ENCODE measurements around the gene TRAPPC6A.

Gene TRAPPC6A

DNA sequence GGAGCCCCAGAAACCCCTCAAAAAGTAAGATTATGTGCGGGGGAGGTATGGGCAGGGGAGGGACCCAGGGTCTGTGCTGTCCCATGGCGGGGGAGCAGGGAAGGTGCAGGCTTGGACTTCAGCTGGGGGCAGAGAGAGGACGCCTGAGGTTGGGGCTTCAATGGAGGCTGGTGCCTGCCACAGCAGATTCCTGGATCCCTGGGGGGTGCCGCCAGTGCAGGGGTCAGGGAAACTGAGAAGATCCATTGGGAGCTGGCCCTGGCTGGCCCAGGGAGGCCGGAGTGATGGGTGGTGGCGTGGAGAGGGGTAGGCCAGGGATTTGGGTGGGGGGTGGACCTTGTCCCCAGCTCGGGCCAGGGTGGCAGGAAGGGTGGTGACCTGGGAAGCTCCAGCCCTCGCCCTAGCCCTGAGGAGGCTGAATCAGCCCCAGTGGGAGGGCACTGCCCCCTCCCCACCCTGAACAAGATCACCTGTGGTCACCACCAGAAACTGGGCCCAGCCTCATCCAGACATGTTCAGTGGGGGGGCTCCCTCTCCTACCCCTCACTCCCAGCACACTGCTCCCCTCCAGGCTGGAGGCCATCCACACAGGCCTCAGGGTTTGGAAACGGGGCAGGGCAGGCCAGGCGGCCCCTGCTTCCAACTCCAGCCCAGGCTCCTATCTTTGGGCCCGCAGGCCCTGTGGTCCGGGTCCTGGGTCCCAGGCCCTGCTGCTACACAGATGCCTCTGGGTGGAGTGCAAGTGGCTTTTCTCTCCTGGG lies 18.6 kb downstream of the TRAPPC6A start:
- CTCF ChIA-PET, result no interaction called here
- POLR2A ChIA-PET, result no interaction called here
- DNase-seq (ENCODE audit: extremely low spot score), result no peak
- TF ChIP-seq LEF1 (IDR thresholded peaks at IDR 0.05; ENCODE audit: borderline replicate concordance) (no peak), TARDBP (IDR thresholded peaks at IDR 0.05) (no peak), FOXM1 (IDR thresholded peaks at IDR 0.05; ENCODE audit: borderline replicate concordance) (no peak), CTBP1 (IDR thresholded peaks at IDR 0.05; ENCODE audit: borderline replicate concordance) (no peak), SUZ12 (IDR thresholded peaks at IDR 0.05) (no peak), L3MBTL2 (conservative IDR thresholded peaks at IDR 0.05) (no peak), FOXK2 (IDR thresholded peaks at IDR 0.05) (no peak), BHLHE40 (IDR thresholded peaks at IDR 0.05; ENCODE audit: borderline replicate concordance) (no peak)

- DNase-seq (ENCODE audit: extremely low spot score), result no peak
- ChIA-PET POLR2A (no interaction called here), CTCF (no interaction called here)
- TF ChIP-seq FOXM1 (IDR thresholded peaks at IDR 0.05; ENCODE audit: borderline replicate concordance) (no peak), SUZ12 (IDR thresholded peaks at IDR 0.05) (no peak), FOXK2 (IDR thresholded peaks at IDR 0.05) (no peak), ZNF384 (IDR thresholded peaks at IDR 0.05) (no peak), TARDBP (IDR thresholded peaks at IDR 0.05) (no peak), HDGF (IDR thresholded peaks at IDR 0.05; ENCODE audit: borderline replicate concordance) (no peak), BHLHE40 (IDR thresholded peaks at IDR 0.05; ENCODE audit: borderline replicate concordance) (no peak), NFRKB (IDR thresholded peaks at IDR 0.05) (no peak), ARNT (IDR thresholded peaks at IDR 0.05) (no peak), L3MBTL2 (conservative IDR thresholded peaks at IDR 0.05) (no peak), ELF4 (IDR thresholded peaks at IDR 0.05) (no peak), CTBP1 (IDR thresholded peaks at IDR 0.05; ENCODE audit: borderline replicate concordance) (no peak), LEF1 (IDR thresholded peaks at IDR 0.05; ENCODE audit: borderline replicate concordance) (no peak), SP1 (IDR thresholded peaks at IDR 0.05) (no peak), FOXA1 (IDR thresholded peaks at IDR 0.05) (no peak)
- TF ChIP-seq, protein P1, sequence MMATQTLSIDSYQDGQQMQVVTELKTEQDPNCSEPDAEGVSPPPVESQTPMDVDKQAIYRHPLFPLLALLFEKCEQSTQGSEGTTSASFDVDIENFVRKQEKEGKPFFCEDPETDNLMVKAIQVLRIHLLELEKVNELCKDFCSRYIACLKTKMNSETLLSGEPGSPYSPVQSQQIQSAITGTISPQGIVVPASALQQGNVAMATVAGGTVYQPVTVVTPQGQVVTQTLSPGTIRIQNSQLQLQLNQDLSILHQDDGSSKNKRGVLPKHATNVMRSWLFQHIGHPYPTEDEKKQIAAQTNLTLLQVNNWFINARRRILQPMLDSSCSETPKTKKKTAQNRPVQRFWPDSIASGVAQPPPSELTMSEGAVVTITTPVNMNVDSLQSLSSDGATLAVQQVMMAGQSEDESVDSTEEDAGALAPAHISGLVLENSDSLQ (IDR thresholded peaks at IDR 0.05), result no peak
These were observed 19.4 kb downstream of the TRAPPC6A start for GRCh38 chr19:45158503-45159209.

DNA sequence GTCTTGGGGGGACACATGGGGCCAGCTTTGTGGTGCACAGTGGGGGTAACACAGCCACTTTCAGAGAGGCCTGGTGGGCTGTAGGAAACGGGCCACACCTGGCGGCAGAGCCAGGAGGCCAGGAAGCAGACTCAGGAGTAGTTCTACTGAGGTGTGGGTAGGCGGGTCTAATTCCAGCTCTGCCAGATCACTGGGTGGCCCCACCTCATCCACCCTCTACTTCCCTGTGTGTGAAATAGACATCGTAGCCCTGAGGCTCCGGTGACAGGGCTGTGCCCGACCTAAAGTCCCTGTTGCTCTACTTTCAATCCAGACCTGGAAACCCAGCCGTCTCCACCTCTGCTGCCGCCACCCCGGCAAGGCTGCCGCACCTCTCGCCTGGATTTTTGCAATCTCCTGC lies 21.3 kb downstream of the TRAPPC6A start:
- TF ChIP-seq SUZ12 (IDR thresholded peaks at IDR 0.05) (no peak), TARDBP (IDR thresholded peaks at IDR 0.05) (no peak), ZNF384 (IDR thresholded peaks at IDR 0.05) (no peak), ARNT (IDR thresholded peaks at IDR 0.05) (no peak), L3MBTL2 (conservative IDR thresholded peaks at IDR 0.05) (no peak), FOXM1 (IDR thresholded peaks at IDR 0.05; ENCODE audit: borderline replicate concordance) (no peak), HDGF (IDR thresholded peaks at IDR 0.05; ENCODE audit: borderline replicate concordance) (no peak), CTBP1 (IDR thresholded peaks at IDR 0.05; ENCODE audit: borderline replicate concordance) (no peak), FOXA1 (IDR thresholded peaks at IDR 0.05) (no peak), LEF1 (IDR thresholded peaks at IDR 0.05; ENCODE audit: borderline replicate concordance) (no peak), NFRKB (IDR thresholded peaks at IDR 0.05) (no peak), ELF4 (IDR thresholded peaks at IDR 0.05) (no peak), BHLHE40 (IDR thresholded peaks at IDR 0.05; ENCODE audit: borderline replicate concordance) (no peak), FOXK2 (IDR thresholded peaks at IDR 0.05) (no peak), SP1 (IDR thresholded peaks at IDR 0.05) (no peak)
- TF ChIP-seq, protein P1 (IDR thresholded peaks at IDR 0.05), result no peak
- ChIA-PET POLR2A (no interaction called here), CTCF (no interaction called here)
- DNase-seq (ENCODE audit: extremely low spot score), result no peak

DNA sequence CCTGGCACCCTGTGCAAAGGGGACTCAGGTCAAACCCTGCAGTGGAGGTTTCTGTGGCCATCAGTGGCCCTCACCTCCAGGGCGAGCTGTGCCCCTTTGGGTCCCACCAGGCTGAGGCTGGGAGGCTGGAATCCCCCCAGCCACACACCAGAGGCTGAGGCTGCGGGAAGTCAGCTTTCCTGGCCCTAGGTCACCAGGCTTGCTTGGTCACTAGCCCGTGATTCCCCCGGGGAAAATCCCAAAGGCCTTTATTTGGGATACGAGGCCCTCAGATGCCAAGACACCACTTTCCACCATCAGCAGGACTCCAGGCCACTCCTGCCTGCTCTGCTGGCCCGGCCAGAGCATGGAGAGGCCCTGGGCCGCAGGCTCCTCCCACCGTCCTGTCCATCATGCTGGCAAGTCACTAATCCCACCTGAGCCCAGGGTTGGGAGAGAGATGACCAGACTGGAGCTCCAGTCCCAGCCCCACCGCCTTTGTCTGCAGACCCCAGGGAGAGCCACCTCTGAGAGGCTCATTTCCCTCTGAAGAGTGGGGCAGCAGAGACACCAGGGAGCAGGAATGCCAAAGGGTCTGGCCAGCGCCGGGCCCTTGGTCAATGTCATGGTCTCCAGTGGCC lies 21.9 kb downstream of the TRAPPC6A start:
- TF ChIP-seq NFRKB (IDR thresholded peaks at IDR 0.05), result no peak
- TF ChIP-seq FOXM1 (IDR thresholded peaks at IDR 0.05; ENCODE audit: borderline replicate concordance), result no peak
- no peak for TF ChIP-seq SP1 (IDR thresholded peaks at IDR 0.05)
- TF ChIP-seq, protein P1 (IDR thresholded peaks at IDR 0.05), result peak; percentile 45; the same call in 1 of the 2 replicates
- no peak for TF ChIP-seq ZNF384 (IDR thresholded peaks at IDR 0.05)
- TF ChIP-seq BHLHE40 (IDR thresholded peaks at IDR 0.05; ENCODE audit: borderline replicate concordance), result no peak
- no peak for TF ChIP-seq TARDBP (IDR thresholded peaks at IDR 0.05)
- no peak for TF ChIP-seq ELF4 (IDR thresholded peaks at IDR 0.05)
- ChIA-PET POLR2A (interaction anchor here (1.3 kb wide), 1 partner anchor 22 kb away, joined by 3 read pairs; the partner anchor contains the start of genes BLOC1S3 and TRAPPC6A), CTCF (no interaction called here)
- DNase-seq (ENCODE audit: extremely low spot score), result no peak

GRCh38 chr19:45154064-45154827 lies 23.8 kb downstream of the TRAPPC6A start:
- CTCF ChIA-PET, result interaction anchor here (1.0 kb wide), 1 partner anchor 323 kb away, joined by 3 read pairs; no protein-coding TSS in a partner anchor
- TF ChIP-seq, protein P1 (IDR thresholded peaks at IDR 0.05), result no peak
- TF ChIP-seq SP1 (IDR thresholded peaks at IDR 0.05), result no peak
- no peak for TF ChIP-seq NFRKB (IDR thresholded peaks at IDR 0.05)
- no peak for TF ChIP-seq LEF1 (IDR thresholded peaks at IDR 0.05; ENCODE audit: borderline replicate concordance)
- TF ChIP-seq BHLHE40 (IDR thresholded peaks at IDR 0.05; ENCODE audit: borderline replicate concordance), result no peak
- no peak for TF ChIP-seq CTBP1 (IDR thresholded peaks at IDR 0.05; ENCODE audit: borderline replicate concordance)
- TF ChIP-seq L3MBTL2 (conservative IDR thresholded peaks at IDR 0.05), result no peak
- no peak for TF ChIP-seq SUZ12 (IDR thresholded peaks at IDR 0.05)
- no peak for TF ChIP-seq FOXK2 (IDR thresholded peaks at IDR 0.05)
- TF ChIP-seq ELF4 (IDR thresholded peaks at IDR 0.05), result no peak
- TF ChIP-seq FOXA1 (IDR thresholded peaks at IDR 0.05), result no peak
- no peak for TF ChIP-seq ZNF384 (IDR thresholded peaks at IDR 0.05)
- TF ChIP-seq ARNT (IDR thresholded peaks at IDR 0.05), result no peak
- no peak for TF ChIP-seq TARDBP (IDR thresholded peaks at IDR 0.05)
- no peak for TF ChIP-seq FOXM1 (IDR thresholded peaks at IDR 0.05; ENCODE audit: borderline replicate concordance)
- no peak for TF ChIP-seq HDGF (IDR thresholded peaks at IDR 0.05; ENCODE audit: borderline replicate concordance)
- POLR2A ChIA-PET, result no interaction called here
- peak; percentile 38 for DNase-seq (ENCODE audit: extremely low spot score)
